LNCaP clone FGC (cell line): ENCODE results near the gene FAM216A.

Source experiments
- DNase-seq: peaks from one replicate; pipeline ENCODE4 v3.0.0-alpha.2; 2011; ENCODE audit warnings: low read depth
- H3K4me3 ChIP-seq: 2 replicates; pipeline ENCODE4 v1.5.1; 2011; ENCODE audit warnings: mild to moderate bottlenecking, low read depth, low read length, control low read depth
- TF ChIP-seq, protein P1 (sequence below): IDR thresholded peaks from 2 replicates; pipeline ENCODE4 v1.5.1; 2012; ENCODE audit warnings: mild to moderate bottlenecking; ENCODE audit not compliant: control insufficient read depth, insufficient read depth; ENCODE audit errors: extremely low read depth

The FAM216A gene

DNA sequence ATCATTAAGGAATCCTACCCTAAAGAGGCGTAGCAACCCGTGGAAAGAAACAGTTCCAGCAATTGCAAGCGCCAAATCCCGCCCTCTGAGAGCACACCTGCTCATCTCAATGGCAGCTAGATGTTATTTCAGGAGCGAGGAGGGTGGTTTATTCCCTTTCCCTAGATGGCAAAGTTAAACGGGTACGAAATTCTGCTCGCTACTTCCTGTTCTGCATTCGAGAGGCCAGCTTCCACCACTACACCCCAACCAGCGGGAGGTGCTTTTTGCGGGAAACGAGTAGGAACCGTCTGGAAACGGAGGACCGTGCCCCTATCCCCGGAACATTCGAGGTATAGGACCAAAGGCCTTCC is 32.7 kb downstream of the FAM216A start:
- DNase-seq: peak; percentile 27
- H3K4me3 ChIP-seq: peak overlapping the region; percentile 98
- TF ChIP-seq, protein P1, sequence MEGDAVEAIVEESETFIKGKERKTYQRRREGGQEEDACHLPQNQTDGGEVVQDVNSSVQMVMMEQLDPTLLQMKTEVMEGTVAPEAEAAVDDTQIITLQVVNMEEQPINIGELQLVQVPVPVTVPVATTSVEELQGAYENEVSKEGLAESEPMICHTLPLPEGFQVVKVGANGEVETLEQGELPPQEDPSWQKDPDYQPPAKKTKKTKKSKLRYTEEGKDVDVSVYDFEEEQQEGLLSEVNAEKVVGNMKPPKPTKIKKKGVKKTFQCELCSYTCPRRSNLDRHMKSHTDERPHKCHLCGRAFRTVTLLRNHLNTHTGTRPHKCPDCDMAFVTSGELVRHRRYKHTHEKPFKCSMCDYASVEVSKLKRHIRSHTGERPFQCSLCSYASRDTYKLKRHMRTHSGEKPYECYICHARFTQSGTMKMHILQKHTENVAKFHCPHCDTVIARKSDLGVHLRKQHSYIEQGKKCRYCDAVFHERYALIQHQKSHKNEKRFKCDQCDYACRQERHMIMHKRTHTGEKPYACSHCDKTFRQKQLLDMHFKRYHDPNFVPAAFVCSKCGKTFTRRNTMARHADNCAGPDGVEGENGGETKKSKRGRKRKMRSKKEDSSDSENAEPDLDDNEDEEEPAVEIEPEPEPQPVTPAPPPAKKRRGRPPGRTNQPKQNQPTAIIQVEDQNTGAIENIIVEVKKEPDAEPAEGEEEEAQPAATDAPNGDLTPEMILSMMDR: no peak

- TF ChIP-seq, protein P1: no peak
- H3K4me3 ChIP-seq: peak within 1 kb of the TSS; percentile 98
- peak; percentile 96 for DNase-seq
Measured at GRCh38 chr12:110501752-110502738, 33.4 kb downstream of the FAM216A start, which contains the start of the genes RAD9B and VPS29. Gene RAD9B, plus strand, starts transcription at chr12:110502331. Its CDS starts 7 bp downstream, at chr12:110502338. Gene VPS29, minus strand, starts transcription at chr12:110502111. Its CDS starts 60 bp downstream, at chr12:110502051.

GRCh38 chr12:110503432-110503831 is 34.8 kb downstream of the FAM216A start:
- TF ChIP-seq, protein P1: no peak
- no peak overlapping the region for H3K4me3 ChIP-seq
- DNase-seq: no peak

- no peak overlapping the region for H3K4me3 ChIP-seq
- TF ChIP-seq, protein P1: no peak
- DNase-seq: no peak
Measured at GRCh38 chr12:110505332-110505731, 36.7 kb downstream of the FAM216A start.

GRCh38 chr12:110508071-110508586 is 39.5 kb downstream of the FAM216A start:
- no peak for DNase-seq
- H3K4me3 ChIP-seq: no peak overlapping the region
- TF ChIP-seq, protein P1: no peak

- TF ChIP-seq, protein P1: no peak
- no peak overlapping the region for H3K4me3 ChIP-seq
- DNase-seq: no peak
Measured at GRCh38 chr12:110513842-110514241, 45.2 kb downstream of the FAM216A start.

DNA sequence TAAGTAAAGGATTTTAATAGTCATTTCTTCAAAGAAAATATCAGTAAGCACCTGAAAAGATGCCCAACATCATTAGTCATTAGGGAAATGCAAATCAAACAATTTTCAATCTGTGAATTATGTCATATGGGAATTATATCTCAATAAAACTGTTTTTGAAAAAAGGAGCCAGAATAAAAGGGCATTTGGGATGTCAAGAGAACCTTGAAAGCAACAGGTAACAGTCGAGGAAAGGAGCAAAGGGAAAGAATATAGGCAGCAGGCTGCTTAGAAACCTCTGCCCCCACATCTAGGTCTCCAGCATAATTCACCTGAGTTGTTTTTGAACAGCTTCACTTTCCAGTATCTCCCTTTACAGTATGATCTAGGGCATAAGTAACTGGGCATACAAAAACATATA is 45.7 kb downstream of the FAM216A start:
- no peak for DNase-seq
- TF ChIP-seq, protein P1: no peak
- H3K4me3 ChIP-seq: no peak overlapping the region
